ENCODE data around the gene IQSEC3.

- TF ChIP-seq CTCF (IDR thresholded peaks at IDR 0.05; ENCODE audit: borderline replicate concordance, extremely low read depth, low read length, poor library complexity, severe bottlenecking) (no peak), EZH2 (IDR thresholded peaks at IDR 0.05; ENCODE audit: borderline replicate concordance, low read depth, low read length, severe bottlenecking) (no peak)
Measured at GRCh38 chr12:165862-166368, 99.3 kb downstream of the IQSEC3 start.

All from DND-41 (cell line).